Ectodermal cell (in vitro differentiated cells): Measurements from ENCODE around the gene VPS26B. TPM values are rescaled to one million over a fixed set of nuclear protein-coding genes. Genes with fewer than 3 reads are reported as not detected.
"Not testable (repeated sequence)": the region's sequence is repeated elsewhere in the genome, so short reads cannot be mapped to it uniquely, and the experiment has no call there.

Experiments used
- H3K27ac ChIP-seq: 2 replicates; pipeline ENCODE4 v1.7.0; 2013; ENCODE audit warnings: mild to moderate bottlenecking, low read depth, low read length; ENCODE audit not compliant: insufficient read depth, poor library complexity, severe bottlenecking
- H3K27me3 ChIP-seq: 2 replicates; pipeline ENCODE4 v1.7.0; 2013; ENCODE audit warnings: mild to moderate bottlenecking, low read length; ENCODE audit not compliant: insufficient read depth, control insufficient read depth, poor library complexity, severe bottlenecking
- H3K36me3 ChIP-seq: one replicate; pipeline ENCODE4 v1.7.0; 2013; ENCODE audit warnings: low read length; ENCODE audit not compliant: control insufficient read depth, insufficient read depth
- H3K4me1 ChIP-seq: one replicate; pipeline ENCODE4 v1.7.0; 2013; ENCODE audit warnings: low read length; ENCODE audit not compliant: control insufficient read depth, insufficient read depth
- H3K4me3 ChIP-seq: 2 replicates; pipeline ENCODE4 v1.7.0; 2013; ENCODE audit warnings: low read depth, low read length, control low read depth; ENCODE audit not compliant: insufficient read depth
- H3K9me3 ChIP-seq: 2 replicates; pipeline ENCODE4 v1.7.0; 2013; ENCODE audit warnings: mild to moderate bottlenecking, low read length, moderate library complexity; ENCODE audit not compliant: control insufficient read depth
- WGBS, 2 experiments: methylation state at CpG; one replicate each; pipeline ENCODE4 v1.1.7; 2013; ENCODE audit warnings: missing lambda C conversion rate in 2 of 2; 5-methylcytosine and 5-hydroxymethylcytosine counted together
- polyA plus RNA-seq, 4 experiments: library from polyadenylated mRNA; stranded (reverse); fragments of 50-300 nt; gene quantifications; one replicate each; pipeline ENCODE4 v1.2.3, GENCODE V29; 2013

Gene VPS26B
- polyA plus RNA-seq (2013, experiment 1 of 4): 33.5 TPM
- polyA plus RNA-seq (2013, experiment 2 of 4): 29.3 TPM
- polyA plus RNA-seq (2013, experiment 3 of 4): 27.1 TPM
- 29.1 TPM for polyA plus RNA-seq (2013, experiment 4 of 4)

DNA sequence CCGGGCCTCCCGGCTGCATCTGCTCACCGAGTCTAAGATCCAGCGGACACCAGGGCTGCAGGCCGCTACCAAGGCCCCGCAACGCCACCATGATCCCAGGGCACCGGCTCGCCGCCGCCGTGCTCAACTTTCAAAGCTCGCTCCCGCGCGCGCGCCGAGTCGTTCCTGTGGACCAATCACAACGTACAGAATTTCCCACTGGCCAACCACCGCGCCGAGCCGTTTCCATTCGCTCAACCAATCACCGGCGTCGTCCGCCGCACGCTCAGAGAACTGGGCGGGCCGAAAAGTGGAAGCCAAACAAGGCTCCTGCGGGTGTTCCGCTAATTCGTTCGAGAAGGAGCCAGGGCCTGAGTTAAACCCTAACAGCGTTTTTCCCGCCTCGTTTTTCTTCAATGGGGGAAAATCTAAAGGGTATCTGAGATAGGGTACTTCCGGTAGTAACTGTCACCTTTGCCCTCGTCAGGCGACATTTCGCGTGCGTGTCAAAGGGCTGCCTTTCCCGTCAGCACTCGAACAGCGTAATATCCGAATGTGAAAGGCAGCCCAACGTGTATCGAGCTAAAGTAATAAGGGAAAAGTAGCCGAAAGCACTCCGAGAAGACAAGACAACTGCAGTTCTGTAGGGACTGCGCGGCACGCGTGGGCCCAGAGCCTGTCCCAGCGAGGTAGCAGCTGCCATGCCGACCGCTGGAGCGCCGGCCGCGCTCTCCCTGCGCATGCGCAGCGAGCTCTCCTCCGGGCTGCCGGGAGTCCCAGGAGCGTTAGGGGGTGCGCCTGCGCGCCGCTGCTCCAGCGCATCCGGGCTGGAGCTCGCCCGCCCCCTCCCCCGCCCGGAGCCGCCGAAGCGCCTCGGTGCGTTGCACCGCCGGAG lies at the start of gene VPS26B, which contains the start of gene NCAPD3:
Gene VPS26B (plus strand): TSS at position 836 of the 874 bp plus-strand sequence. CDS start 452 bp downstream, outside the sequence.
Gene NCAPD3 (minus strand): TSS at position 132 of the 874 bp plus-strand sequence. CDS start 41 bp downstream, at position 91.
- WGBS, 2 experiments: 0% methylated on average over 89 of the region's 89 CpGs

DNA sequence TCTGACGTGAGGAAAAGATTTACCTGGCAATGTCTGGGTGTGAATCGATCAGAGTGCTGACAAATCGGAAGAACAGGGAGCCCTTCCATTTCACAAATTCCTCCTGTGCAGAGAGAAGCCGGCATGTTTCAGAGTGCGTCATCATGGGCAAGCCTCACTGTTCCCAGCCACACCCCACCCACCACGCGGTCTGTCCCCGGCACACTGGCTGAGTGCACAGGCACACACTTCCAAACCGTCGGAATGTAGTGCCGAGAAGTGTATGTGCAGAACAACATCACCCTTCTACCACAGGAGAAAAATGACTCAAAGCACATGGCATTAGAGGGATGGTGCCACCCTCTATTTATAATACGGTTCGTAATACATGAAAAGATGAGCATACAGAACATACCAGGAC lies 48.2 kb upstream of the VPS26B start:
- no peaks in the 10 kb centered on the region for H3K9me3 ChIP-seq
- no peak overlapping the region for H3K4me3 ChIP-seq
- H3K27ac ChIP-seq: no peak overlapping the region
- 95 to 96% methylated on average over 13 of the region's 13 CpGs for WGBS, 2 experiments
- no peaks in the 10 kb centered on the region for H3K4me1 ChIP-seq
- H3K27me3 ChIP-seq: no peaks in the 10 kb centered on the region
- peaks cover 48% of the 10 kb centered on the region for H3K36me3 ChIP-seq

More for the DNA sequence above, at the start of gene VPS26B, which contains the start of gene NCAPD3:
- no peaks in the 10 kb centered on the region for H3K9me3 ChIP-seq
- H3K27ac ChIP-seq: peak within 1 kb of the TSS; percentile 78
- H3K4me1 ChIP-seq: peaks cover 14% of the 10 kb centered on the region
- peak within 1 kb of the TSS; percentile 99 for H3K4me3 ChIP-seq
- peaks cover 12% of the 10 kb centered on the region for H3K27me3 ChIP-seq
- peaks cover 2% of the 10 kb centered on the region for H3K36me3 ChIP-seq

- no peak overlapping the region for H3K4me3 ChIP-seq
- H3K36me3 ChIP-seq: peaks cover 29% of the 10 kb centered on the region
- no peaks in the 10 kb centered on the region for H3K27me3 ChIP-seq
- H3K9me3 ChIP-seq: no peaks in the 10 kb centered on the region
- no peaks in the 10 kb centered on the region for H3K4me1 ChIP-seq
- 88 to 99% methylated on average over 3 to 4 of the region's 5 CpGs for WGBS, 2 experiments
- H3K27ac ChIP-seq: no peak overlapping the region
Observed at GRCh38 chr11:134178032-134178674, 46.3 kb upstream of the VPS26B start.

GRCh38 chr11:134181707-134182106 lies 42.8 kb upstream of the VPS26B start:
- Histone ChIP-seq H3K9me3 (no peaks in the 10 kb centered on the region), H3K4me3 (no peak overlapping the region), H3K36me3 (peaks cover 23% of the 10 kb centered on the region), H3K27ac (no peak overlapping the region), H3K27me3 (no peaks in the 10 kb centered on the region), H3K4me1 (no peaks in the 10 kb centered on the region)
- 94 to 95% methylated on average over 4 of the region's 4 CpGs for WGBS, 2 experiments

DNA sequence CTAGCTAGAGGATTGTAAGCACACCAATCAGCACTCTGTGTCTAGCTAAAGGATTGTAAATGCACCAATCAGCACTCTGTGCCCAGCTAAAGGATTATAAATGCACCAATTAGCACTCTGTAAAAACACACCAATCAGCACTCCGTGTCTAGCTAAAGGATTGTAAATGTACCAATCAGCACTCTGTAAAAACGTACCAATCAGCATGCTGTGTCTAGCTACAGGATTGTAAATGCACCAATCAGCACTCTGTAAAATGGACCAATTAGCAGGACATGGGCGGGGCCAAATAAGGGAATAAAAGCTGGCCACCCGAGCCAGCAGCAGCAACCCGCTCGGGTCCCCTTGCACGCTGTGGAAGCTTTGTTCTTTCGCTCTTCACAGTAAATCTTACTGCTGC lies 36.4 kb upstream of the VPS26B start:
- H3K4me3 ChIP-seq, H3K9me3 ChIP-seq, H3K27ac ChIP-seq, H3K4me1 ChIP-seq, H3K27me3 ChIP-seq: not testable (repeated sequence)
- 92 to 97% methylated on average over 8 of the region's 8 CpGs for WGBS, 2 experiments
- H3K36me3 ChIP-seq: peaks cover 52% of the 10 kb centered on the region

GRCh38 chr11:134196756-134197155 lies 27.7 kb upstream of the VPS26B start:
- WGBS, 2 experiments: 94 to 96% methylated on average over 4 of the region's 4 CpGs
- Histone ChIP-seq H3K36me3 (peaks cover 33% of the 10 kb centered on the region), H3K4me3 (no peak overlapping the region), H3K4me1 (no peaks in the 10 kb centered on the region), H3K27me3 (no peaks in the 10 kb centered on the region), H3K9me3 (no peaks in the 10 kb centered on the region), H3K27ac (no peak overlapping the region)

DNA sequence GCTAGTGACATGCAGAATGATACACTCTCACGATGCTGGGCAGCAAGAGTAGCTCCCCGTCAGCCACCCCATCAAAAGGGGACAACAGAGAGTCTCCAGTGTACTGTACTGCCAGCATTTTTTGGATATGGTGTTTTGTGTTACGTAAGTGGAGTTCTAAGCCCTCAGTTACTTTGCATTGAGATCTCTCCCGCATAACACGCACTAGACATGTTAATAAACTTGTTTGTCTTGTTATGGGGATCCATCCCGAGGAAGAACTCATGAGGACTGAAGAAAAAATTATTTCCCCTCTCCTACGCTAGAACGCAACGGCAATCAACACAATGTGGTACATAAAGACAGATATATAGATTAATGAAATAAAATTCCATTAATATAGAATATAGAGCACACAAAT lies 24.9 kb upstream of the VPS26B start:
- Histone ChIP-seq H3K27me3 (no peaks in the 10 kb centered on the region), H3K27ac (no peak overlapping the region), H3K9me3 (no peaks in the 10 kb centered on the region), H3K4me1 (no peaks in the 10 kb centered on the region), H3K4me3 (no peak overlapping the region), H3K36me3 (peaks cover 40% of the 10 kb centered on the region)
- WGBS, 2 experiments: 98 to 100% methylated on average over 5 to 6 of the region's 9 CpGs

DNA sequence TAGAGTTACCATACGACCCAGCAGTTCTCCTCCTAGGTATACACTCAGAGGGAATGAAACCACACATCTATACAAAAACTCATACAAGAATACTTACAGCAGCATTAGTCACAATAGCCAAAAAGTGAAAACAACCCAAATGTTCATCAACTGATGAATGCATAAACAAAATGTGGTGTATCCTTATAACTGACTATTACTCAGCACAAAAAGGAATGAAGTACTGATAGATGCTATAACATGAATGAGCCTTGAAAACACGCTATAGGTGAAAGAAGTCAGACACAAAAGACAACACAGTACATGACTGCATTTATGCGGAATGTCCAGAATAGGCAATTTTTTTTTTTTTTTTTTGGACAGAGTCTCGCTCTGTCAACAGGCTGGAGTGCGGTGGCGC lies 23.8 kb upstream of the VPS26B start:
- Histone ChIP-seq H3K36me3 (peaks cover 36% of the 10 kb centered on the region), H3K9me3 (no peaks in the 10 kb centered on the region), H3K4me3 (no peak overlapping the region), H3K4me1 (no peaks in the 10 kb centered on the region), H3K27ac (no peak overlapping the region), H3K27me3 (no peaks in the 10 kb centered on the region)
- WGBS, 2 experiments: 93 to 94% methylated on average over 6 of the region's 6 CpGs

GRCh38 chr11:134202661-134203060 lies 21.8 kb upstream of the VPS26B start:
- H3K4me1 ChIP-seq: no peaks in the 10 kb centered on the region
- WGBS, 2 experiments: 93 to 97% methylated on average over 2 to 4 of the region's 4 CpGs
- H3K27ac ChIP-seq: no peak overlapping the region
- no peaks in the 10 kb centered on the region for H3K9me3 ChIP-seq
- no peak overlapping the region for H3K4me3 ChIP-seq
- no peaks in the 10 kb centered on the region for H3K27me3 ChIP-seq
- peaks cover 46% of the 10 kb centered on the region for H3K36me3 ChIP-seq

DNA sequence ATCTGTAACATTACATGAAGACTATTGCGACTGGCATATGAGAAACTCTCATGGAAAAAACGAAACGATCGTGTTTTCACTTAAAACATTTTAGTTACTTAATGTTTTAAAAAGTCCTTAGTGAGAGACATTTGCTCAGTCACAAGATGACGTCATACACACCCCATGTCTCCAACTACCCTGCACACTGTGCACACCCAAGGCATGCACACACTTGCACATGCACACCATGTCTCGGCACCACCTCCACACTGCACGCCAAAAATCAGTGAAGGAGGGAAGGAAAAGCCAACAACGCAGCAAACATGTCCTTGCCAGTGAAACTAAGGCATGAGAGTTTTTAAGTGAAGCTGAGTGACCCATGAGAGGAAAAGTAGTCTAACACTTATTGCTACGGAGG lies 18.7 kb upstream of the VPS26B start:
- H3K27ac ChIP-seq: no peak overlapping the region
- peaks cover 4% of the 10 kb centered on the region for H3K4me1 ChIP-seq
- WGBS, 2 experiments: 93 to 96% methylated on average over 8 to 9 of the region's 9 CpGs
- no peaks in the 10 kb centered on the region for H3K27me3 ChIP-seq
- H3K9me3 ChIP-seq: no peaks in the 10 kb centered on the region
- H3K4me3 ChIP-seq: no peak overlapping the region
- peaks cover 67% of the 10 kb centered on the region for H3K36me3 ChIP-seq
